H1 (cell line): ENCODE results near the gene APOBEC2. TPM values are rescaled to one million over a fixed set of nuclear protein-coding genes. Genes with fewer than 3 reads are reported as not detected.

Source experiments
- CHD1 ChIP-seq: IDR thresholded peaks from 2 replicates; pipeline ENCODE4 v1.6.1; 2012; ENCODE audit warnings: low read depth, low read length, improper control_type of control experiment
- GABPA ChIP-seq: IDR thresholded peaks from 2 replicates; pipeline ENCODE4 v1.6.1; 2011; ENCODE audit warnings: mild to moderate bottlenecking, low read length, moderate library complexity, borderline replicate concordance; ENCODE audit not compliant: insufficient read depth
- GTF2F1 ChIP-seq: IDR thresholded peaks from 2 replicates; pipeline ENCODE4 v1.6.1; 2012; ENCODE audit warnings: low read depth, low read length, improper control_type of control experiment, borderline replicate concordance
- POU5F1 ChIP-seq: IDR thresholded peaks from 2 replicates; pipeline ENCODE4 v1.6.1; 2011; ENCODE audit warnings: low read depth, mild to moderate bottlenecking, low read length, moderate library complexity
- RBBP5 ChIP-seq: IDR thresholded peaks from 2 replicates; pipeline ENCODE4 v1.7.1; 2012; ENCODE audit warnings: low read depth, mild to moderate bottlenecking, inconsistent platforms, low read length, moderate library complexity, borderline replicate concordance
- polyA plus RNA-seq, 7 experiments: library from polyadenylated mRNA; depleted of rRNA in 3 of 7; stranded (reverse) in 5 of 7; unstranded in 2 of 7; fragments of >200 nt in 5 of 7; fragments of 200-250 nt in 2 of 7; gene quantifications; 1 replicate in 5 of 7; 2 replicates in 1 of 7; 4 replicates in 1 of 7; pipeline versions ENCODE4 v1.2.1 to v1.2.3, GENCODE V29; 2011 to 2013; ENCODE audit warnings: missing spikeins in 2 of 7, mixed read lengths in 2 of 7
- total RNA-seq: library from RNA; stranded (reverse); fragmentation: NEBNext Ultra II Directional; extraction: Animal tissue kit (Norgen Biotek cat#: 25700); gene quantifications from 2 replicates; pipeline ENCODE4 v1.2.1, GENCODE V29; 2021
- TF ChIP-seq, protein P1 (sequence below): fragments of 300-600 bp; sonication (generic); IDR thresholded peaks from 2 replicates; pipeline ENCODE4 v1.7.1; 2012; ENCODE audit warnings: low read length, moderate library complexity, mild to moderate bottlenecking, inconsistent platforms; ENCODE audit not compliant: insufficient replicate concordance
- TF ChIP-seq, protein P2 (sequence below): IDR thresholded peaks from 2 replicates; pipeline ENCODE4 v1.6.1; 2011; ENCODE audit warnings: low read depth, mild to moderate bottlenecking, low read length; ENCODE audit not compliant: insufficient read depth
- TF ChIP-seq, protein P3 (sequence below), 3 experiments: IDR thresholded peaks; 1 replicate in 2 of 3; 2 replicates in 1 of 3; pipeline versions ENCODE4 v1.5.1 to v1.6.1; 2011; ENCODE audit warnings: low read length in 3 of 3, mild to moderate bottlenecking in 3 of 3, inconsistent platforms in 2 of 3, low read depth in 1 of 3, moderate library complexity in 1 of 3; ENCODE audit not compliant: insufficient read depth in 1 of 3; ENCODE audit errors: control extremely low read depth in 1 of 3

APOBEC2 gene
- total and polyA plus RNA-seq, 2 of the 8 experiments (the other 6 are each of a cell fraction or from before 2014, with no cell fraction given) = not detected

- TF ChIP-seq, protein P1, sequence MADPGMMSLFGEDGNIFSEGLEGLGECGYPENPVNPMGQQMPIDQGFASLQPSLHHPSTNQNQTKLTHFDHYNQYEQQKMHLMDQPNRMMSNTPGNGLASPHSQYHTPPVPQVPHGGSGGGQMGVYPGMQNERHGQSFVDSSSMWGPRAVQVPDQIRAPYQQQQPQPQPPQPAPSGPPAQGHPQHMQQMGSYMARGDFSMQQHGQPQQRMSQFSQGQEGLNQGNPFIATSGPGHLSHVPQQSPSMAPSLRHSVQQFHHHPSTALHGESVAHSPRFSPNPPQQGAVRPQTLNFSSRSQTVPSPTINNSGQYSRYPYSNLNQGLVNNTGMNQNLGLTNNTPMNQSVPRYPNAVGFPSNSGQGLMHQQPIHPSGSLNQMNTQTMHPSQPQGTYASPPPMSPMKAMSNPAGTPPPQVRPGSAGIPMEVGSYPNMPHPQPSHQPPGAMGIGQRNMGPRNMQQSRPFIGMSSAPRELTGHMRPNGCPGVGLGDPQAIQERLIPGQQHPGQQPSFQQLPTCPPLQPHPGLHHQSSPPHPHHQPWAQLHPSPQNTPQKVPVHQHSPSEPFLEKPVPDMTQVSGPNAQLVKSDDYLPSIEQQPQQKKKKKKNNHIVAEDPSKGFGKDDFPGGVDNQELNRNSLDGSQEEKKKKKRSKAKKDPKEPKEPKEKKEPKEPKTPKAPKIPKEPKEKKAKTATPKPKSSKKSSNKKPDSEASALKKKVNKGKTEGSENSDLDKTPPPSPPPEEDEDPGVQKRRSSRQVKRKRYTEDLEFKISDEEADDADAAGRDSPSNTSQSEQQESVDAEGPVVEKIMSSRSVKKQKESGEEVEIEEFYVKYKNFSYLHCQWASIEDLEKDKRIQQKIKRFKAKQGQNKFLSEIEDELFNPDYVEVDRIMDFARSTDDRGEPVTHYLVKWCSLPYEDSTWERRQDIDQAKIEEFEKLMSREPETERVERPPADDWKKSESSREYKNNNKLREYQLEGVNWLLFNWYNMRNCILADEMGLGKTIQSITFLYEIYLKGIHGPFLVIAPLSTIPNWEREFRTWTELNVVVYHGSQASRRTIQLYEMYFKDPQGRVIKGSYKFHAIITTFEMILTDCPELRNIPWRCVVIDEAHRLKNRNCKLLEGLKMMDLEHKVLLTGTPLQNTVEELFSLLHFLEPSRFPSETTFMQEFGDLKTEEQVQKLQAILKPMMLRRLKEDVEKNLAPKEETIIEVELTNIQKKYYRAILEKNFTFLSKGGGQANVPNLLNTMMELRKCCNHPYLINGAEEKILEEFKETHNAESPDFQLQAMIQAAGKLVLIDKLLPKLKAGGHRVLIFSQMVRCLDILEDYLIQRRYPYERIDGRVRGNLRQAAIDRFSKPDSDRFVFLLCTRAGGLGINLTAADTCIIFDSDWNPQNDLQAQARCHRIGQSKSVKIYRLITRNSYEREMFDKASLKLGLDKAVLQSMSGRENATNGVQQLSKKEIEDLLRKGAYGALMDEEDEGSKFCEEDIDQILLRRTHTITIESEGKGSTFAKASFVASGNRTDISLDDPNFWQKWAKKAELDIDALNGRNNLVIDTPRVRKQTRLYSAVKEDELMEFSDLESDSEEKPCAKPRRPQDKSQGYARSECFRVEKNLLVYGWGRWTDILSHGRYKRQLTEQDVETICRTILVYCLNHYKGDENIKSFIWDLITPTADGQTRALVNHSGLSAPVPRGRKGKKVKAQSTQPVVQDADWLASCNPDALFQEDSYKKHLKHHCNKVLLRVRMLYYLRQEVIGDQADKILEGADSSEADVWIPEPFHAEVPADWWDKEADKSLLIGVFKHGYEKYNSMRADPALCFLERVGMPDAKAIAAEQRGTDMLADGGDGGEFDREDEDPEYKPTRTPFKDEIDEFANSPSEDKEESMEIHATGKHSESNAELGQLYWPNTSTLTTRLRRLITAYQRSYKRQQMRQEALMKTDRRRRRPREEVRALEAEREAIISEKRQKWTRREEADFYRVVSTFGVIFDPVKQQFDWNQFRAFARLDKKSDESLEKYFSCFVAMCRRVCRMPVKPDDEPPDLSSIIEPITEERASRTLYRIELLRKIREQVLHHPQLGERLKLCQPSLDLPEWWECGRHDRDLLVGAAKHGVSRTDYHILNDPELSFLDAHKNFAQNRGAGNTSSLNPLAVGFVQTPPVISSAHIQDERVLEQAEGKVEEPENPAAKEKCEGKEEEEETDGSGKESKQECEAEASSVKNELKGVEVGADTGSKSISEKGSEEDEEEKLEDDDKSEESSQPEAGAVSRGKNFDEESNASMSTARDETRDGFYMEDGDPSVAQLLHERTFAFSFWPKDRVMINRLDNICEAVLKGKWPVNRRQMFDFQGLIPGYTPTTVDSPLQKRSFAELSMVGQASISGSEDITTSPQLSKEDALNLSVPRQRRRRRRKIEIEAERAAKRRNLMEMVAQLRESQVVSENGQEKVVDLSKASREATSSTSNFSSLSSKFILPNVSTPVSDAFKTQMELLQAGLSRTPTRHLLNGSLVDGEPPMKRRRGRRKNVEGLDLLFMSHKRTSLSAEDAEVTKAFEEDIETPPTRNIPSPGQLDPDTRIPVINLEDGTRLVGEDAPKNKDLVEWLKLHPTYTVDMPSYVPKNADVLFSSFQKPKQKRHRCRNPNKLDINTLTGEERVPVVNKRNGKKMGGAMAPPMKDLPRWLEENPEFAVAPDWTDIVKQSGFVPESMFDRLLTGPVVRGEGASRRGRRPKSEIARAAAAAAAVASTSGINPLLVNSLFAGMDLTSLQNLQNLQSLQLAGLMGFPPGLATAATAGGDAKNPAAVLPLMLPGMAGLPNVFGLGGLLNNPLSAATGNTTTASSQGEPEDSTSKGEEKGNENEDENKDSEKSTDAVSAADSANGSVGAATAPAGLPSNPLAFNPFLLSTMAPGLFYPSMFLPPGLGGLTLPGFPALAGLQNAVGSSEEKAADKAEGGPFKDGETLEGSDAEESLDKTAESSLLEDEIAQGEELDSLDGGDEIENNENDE = no peak
- no peak for TF ChIP-seq CHD1
- no peak for TF ChIP-seq RBBP5
- TF ChIP-seq GTF2F1 = no peak
- TF ChIP-seq, protein P2, sequence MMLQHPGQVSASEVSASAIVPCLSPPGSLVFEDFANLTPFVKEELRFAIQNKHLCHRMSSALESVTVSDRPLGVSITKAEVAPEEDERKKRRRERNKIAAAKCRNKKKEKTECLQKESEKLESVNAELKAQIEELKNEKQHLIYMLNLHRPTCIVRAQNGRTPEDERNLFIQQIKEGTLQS = no peak
- TF ChIP-seq POU5F1 = no peak
- TF ChIP-seq GABPA = no peak
- TF ChIP-seq, protein P3, sequence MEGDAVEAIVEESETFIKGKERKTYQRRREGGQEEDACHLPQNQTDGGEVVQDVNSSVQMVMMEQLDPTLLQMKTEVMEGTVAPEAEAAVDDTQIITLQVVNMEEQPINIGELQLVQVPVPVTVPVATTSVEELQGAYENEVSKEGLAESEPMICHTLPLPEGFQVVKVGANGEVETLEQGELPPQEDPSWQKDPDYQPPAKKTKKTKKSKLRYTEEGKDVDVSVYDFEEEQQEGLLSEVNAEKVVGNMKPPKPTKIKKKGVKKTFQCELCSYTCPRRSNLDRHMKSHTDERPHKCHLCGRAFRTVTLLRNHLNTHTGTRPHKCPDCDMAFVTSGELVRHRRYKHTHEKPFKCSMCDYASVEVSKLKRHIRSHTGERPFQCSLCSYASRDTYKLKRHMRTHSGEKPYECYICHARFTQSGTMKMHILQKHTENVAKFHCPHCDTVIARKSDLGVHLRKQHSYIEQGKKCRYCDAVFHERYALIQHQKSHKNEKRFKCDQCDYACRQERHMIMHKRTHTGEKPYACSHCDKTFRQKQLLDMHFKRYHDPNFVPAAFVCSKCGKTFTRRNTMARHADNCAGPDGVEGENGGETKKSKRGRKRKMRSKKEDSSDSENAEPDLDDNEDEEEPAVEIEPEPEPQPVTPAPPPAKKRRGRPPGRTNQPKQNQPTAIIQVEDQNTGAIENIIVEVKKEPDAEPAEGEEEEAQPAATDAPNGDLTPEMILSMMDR (IDR thresholded peaks at IDR 0.05; ENCODE audit: control extremely low read depth in 1 of 3, insufficient read depth in 1 of 3, low read depth in 1 of 3, low read length in 3 of 3) = no peak
Measured at GRCh38 chr6:41077536-41077935, 24.5 kb downstream of the APOBEC2 start (continued).
